Measurements from ENCODE around the gene EVA1C. TPM values are rescaled to one million over a fixed set of nuclear protein-coding genes. Genes with fewer than 3 reads are reported as not detected.

EVA1C gene
- total and polyA plus RNA-seq, 10 of the 15 experiments (the other 5 are each of a cell fraction or from before 2014, with no cell fraction given): 0.13 to 0.56 (median 0.34) TPM; not detected in 7

- peaks cover 3 to 5% of the 10 kb centered on the region in 2 experiments; a peak in 2 of 4 replicates for H3K27me3 ChIP-seq (replicated peaks in 1 of 2; ENCODE audit: control insufficient read depth in 2 of 2, insufficient read depth in 2 of 2, low read length in 1 of 2)
- H3K36me3 ChIP-seq (ENCODE audit: control insufficient read depth in 2 of 2, insufficient read depth in 2 of 2, low read length in 1 of 2): no peaks in the 10 kb centered on the region
- 74% methylated on average over 4 of the region's 4 CpGs for WGBS (ENCODE audit: insufficient coverage, insufficient replicate concordance, low lambda C conversion rate, missing lambda C conversion rate)
- ChIA-PET SMC1A (ENCODE audit: uncharacterized antibody, unreplicated experiment) (no interaction called here), CTCF (interaction anchor here (1.5 kb wide), 1 partner anchor 159 kb away, joined by 3 read pairs; no protein-coding TSS in a partner anchor), POLR2A (no interaction called here), RAD21 (ENCODE audit: unreplicated experiment) (no interaction called here)
- intact Hi-C loops (cut with micrococcal nuclease; ENCODE audit: unreplicated experiment) (no loop called here), in situ Hi-C loops (cut with MboI) (no loop called here)
- no peaks in the 10 kb centered on the region for H4K20me1 ChIP-seq (ENCODE audit: control insufficient read depth, insufficient read depth)
- H3K27ac ChIP-seq (ENCODE audit: control insufficient read depth, insufficient read depth): no peak overlapping the region
- no peak for ATAC-seq
- no peak overlapping the region for H3K9ac ChIP-seq (ENCODE audit: control insufficient read depth, insufficient read depth, low read length)
- FAIRE-seq: no peak
- H2AFZ ChIP-seq (ENCODE audit: control insufficient read depth, low read depth, low read length): no peak overlapping the region
- BruUV-seq (replicated peaks): no TSS peak
- H3K4me1 ChIP-seq (ENCODE audit: control insufficient read depth, insufficient read depth, low read length): no peaks in the 10 kb centered on the region
- no peaks in the 10 kb centered on the region for H3K9me3 ChIP-seq (replicated peaks; ENCODE audit: control insufficient read depth, insufficient read depth, low read length)
- TF ChIP-seq STAT3 (IDR thresholded peaks at IDR 0.05; ENCODE audit: low read depth, low read length): no peak
- no peak for TF ChIP-seq IRF3 (IDR thresholded peaks at IDR 0.05)
- TF ChIP-seq MEF2B (IDR thresholded peaks at IDR 0.05; ENCODE audit: partially characterized antibody, poor library complexity, severe bottlenecking): no peak
- TF ChIP-seq ZNF687 (IDR thresholded peaks at IDR 0.05): no peak
- TF ChIP-seq CBX3 (IDR thresholded peaks at IDR 0.05; ENCODE audit: borderline replicate concordance, low read depth): no peak
- no peak for TF ChIP-seq ZBTB11 (CRISPR knock-in tag; IDR thresholded peaks at IDR 0.05)
- no peak for TF ChIP-seq ZBED1 (IDR thresholded peaks at IDR 0.05; ENCODE audit: borderline replicate concordance)
- TF ChIP-seq BCL11A (IDR thresholded peaks at IDR 0.05; ENCODE audit: low read depth, low read length): no peak
- TF ChIP-seq TCF7 (IDR thresholded peaks at IDR 0.05; ENCODE audit: borderline replicate concordance): no peak
- TF ChIP-seq NFXL1 (IDR thresholded peaks at IDR 0.05; ENCODE audit: borderline replicate concordance): no peak
- TF ChIP-seq ZNF274 (IDR thresholded peaks at IDR 0.05; ENCODE audit: insufficient read depth, insufficient read length): no peak
- TF ChIP-seq PML (IDR thresholded peaks at IDR 0.05; ENCODE audit: low read length): no peak
- TF ChIP-seq SPI1 (IDR thresholded peaks at IDR 0.05; ENCODE audit: borderline replicate concordance, insufficient read depth, low read depth, low read length): no peak
- TF ChIP-seq NR2C2 (IDR thresholded peaks at IDR 0.05; ENCODE audit: borderline replicate concordance, control insufficient read depth, insufficient read length, low read depth): no peak
- H3K4me2 ChIP-seq (ENCODE audit: control insufficient read depth, insufficient read depth): no peak overlapping the region
- H3K4me3 ChIP-seq: no peak overlapping the region
- H3K79me2 ChIP-seq (ENCODE audit: control insufficient read depth, insufficient read depth, low read length): no peaks in the 10 kb centered on the region
- DNase-seq (ENCODE audit: low read depth, low spot score): no peak
Measured at GRCh38 chr21:32410291-32410690, 2.2 kb upstream of the EVA1C start.
